Cardiac fibroblast (primary cell): ENCODE results near the gene ADAMTS14.
"Not testable (repeated sequence)": the region's sequence is repeated elsewhere in the genome, so short reads cannot be mapped to it uniquely, and the experiment has no call there.

Experiments used
- DNase-seq, 2 donors: peaks; one replicate each; pipeline versions ENCODE4 v3.0.0 to v3.0.0-alpha.2; 2010; ENCODE audit warnings: low read depth in 2 of 2
- H3K4me3 ChIP-seq, 2 donors: replicated peaks in 1 of 2; 1 replicate in 1 of 2; 2 replicates in 1 of 2; pipeline ENCODE4 v1.5.1; 2011; ENCODE audit warnings: low read depth in 2 of 2, low read length in 2 of 2, mild to moderate bottlenecking in 2 of 2, moderate library complexity in 1 of 2
- CTCF ChIP-seq: IDR thresholded peaks from one replicate; pipeline ENCODE4 v1.5.1; 2011; ENCODE audit warnings: low read depth, mild to moderate bottlenecking, low read length, inconsistent platforms

Gene ADAMTS14

DNA sequence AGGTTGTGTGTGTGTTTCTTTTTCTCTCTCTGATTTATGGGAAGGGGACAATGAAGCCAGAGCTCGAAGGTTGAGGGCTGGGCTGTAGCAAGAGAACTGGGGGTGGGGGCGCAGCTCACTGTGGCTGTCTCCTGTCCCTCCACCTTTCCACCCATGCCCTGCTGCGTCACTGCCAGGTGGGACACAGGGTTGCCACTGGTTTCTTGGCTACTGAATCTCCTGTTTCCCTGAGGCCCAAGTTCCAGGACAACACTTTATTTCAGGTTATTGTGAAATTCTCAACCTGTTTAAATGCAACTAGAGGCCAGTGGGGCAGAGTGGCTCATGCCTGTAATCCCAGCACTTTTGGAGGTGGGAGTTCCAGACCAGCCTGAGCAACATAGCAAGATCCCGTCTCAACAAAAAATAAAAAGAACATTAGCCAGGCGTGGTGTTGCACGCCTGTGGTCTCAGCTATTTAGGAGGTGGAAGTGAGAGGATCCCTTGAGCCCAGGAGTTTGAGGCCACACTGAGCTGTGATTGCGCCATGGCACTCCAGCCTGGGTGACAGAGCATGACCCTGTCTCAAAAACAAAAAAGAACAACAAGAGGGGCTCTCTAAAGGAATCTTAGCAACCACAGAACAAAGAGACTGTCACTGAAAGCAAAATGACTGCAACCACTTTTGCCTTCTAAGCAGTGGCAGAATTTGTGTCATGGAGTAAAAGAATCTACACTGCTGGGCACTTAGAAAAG, 90.3 kb downstream of the ADAMTS14 start:
- H3K4me3 ChIP-seq = no peak overlapping the region
- no peak for TF ChIP-seq CTCF
- no peak for DNase-seq

DNA sequence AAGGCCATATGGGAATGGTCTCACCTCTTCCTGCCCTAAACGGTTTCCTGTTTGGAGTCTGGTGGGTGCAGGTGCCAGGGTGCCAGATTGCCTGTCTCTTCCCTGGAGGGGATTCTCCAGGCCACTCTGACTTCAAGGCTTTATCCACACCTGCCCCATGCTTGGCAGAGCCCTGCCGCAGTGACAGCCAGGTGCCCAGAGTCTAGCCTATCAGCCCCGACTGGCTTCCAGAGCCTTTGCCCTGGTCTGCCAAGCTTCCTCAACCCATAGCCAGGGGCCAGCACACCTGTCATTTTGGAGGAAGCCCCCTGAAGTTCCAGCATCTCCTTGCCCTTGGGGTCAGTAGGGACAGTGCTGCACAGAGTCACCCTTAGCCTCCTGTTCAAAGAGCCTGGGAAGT, 91.3 kb downstream of the ADAMTS14 start:
- DNase-seq = no peak
- TF ChIP-seq CTCF = no peak
- no peak overlapping the region for H3K4me3 ChIP-seq

- no peak overlapping the region for H3K4me3 ChIP-seq
- DNase-seq = no peak
- TF ChIP-seq CTCF = no peak
Measured at GRCh38 chr10:70765794-70766594, 93.7 kb downstream of the ADAMTS14 start.

- not testable (repeated sequence) for DNase-seq, H3K4me3 ChIP-seq
Measured at GRCh38 chr10:70768026-70768685, 95.8 kb downstream of the ADAMTS14 start.

GRCh38 chr10:70769121-70769520, 96.8 kb downstream of the ADAMTS14 start:
- DNase-seq = no peak
- no peak for TF ChIP-seq CTCF
- H3K4me3 ChIP-seq = no peak overlapping the region

GRCh38 chr10:70770001-70770400, 97.7 kb downstream of the ADAMTS14 start:
- no peak for TF ChIP-seq CTCF
- no peak for DNase-seq
- H3K4me3 ChIP-seq = no peak overlapping the region

DNA sequence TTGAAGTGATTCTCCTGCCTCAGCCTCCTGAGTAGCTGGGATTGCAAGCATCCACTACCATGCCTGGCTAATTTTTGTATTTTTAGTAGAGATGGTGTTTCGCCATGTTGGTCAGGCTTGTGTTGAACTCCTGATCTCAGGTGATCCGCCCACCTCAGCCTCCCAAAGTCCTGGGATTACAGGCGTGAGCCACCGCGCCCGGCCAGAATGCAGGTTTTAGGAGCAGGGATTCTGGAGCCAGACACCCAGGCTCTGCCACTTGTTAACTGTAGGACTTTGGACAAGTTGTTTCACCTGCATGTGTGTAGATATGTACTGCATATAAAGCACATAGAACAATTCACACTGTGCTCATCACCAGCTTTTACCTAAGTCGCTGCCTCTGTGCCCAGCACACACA, 98.2 kb downstream of the ADAMTS14 start:
- not testable (repeated sequence) for H3K4me3 ChIP-seq, DNase-seq
